ENCODE measurements around the gene TNRC6B. TPM values are rescaled to one million over a fixed set of nuclear protein-coding genes. Genes with fewer than 3 reads are reported as not detected.

TNRC6B gene
- total and polyA plus RNA-seq, 2 of the 13 experiments (the other 11 are each of a cell fraction or from before 2014, with no cell fraction given), result 8.9 to 13.2 TPM

DNA sequence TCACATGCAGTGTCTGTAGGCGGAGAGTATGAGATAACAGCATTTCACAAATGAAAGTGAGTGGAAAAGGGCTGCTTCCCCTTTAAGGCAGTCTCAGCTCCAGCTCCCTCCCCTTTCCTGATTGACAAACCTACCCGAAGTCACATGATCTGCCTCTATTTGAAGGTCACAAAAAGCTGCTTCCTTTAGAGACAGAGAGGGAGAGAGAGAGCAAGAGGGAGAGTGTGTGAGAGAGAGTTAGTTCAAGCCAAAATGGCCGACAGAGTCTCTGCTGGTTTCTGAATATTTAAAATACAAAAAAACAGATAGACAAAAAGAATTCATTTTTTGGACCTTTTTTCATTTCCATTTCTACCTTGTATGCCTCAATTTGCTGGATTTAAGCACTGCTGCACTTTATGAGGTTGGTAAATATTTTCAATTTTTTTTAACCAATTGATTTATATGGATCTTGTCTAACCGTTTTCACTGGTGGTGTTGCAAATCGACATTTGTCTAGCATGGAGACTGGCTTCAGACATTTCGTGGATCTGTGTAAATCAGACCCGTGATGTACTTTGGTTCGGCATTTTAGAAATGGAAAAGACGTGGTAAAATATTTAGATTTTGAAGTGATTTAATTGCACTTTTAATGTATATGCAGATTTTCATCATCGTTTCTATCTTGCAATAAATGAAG lies at the start of gene TNRC6B (continued):
- TF ChIP-seq, protein P1, sequence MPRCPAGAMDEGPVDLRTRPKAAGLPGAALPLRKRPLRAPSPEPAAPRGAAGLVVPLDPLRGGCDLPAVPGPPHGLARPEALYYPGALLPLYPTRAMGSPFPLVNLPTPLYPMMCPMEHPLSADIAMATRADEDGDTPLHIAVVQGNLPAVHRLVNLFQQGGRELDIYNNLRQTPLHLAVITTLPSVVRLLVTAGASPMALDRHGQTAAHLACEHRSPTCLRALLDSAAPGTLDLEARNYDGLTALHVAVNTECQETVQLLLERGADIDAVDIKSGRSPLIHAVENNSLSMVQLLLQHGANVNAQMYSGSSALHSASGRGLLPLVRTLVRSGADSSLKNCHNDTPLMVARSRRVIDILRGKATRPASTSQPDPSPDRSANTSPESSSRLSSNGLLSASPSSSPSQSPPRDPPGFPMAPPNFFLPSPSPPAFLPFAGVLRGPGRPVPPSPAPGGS (CRISPR knock-in tag; IDR thresholded peaks at IDR 0.05), result no peak
- TF ChIP-seq ZNF569 (CRISPR knock-in tag; IDR thresholded peaks at IDR 0.05; ENCODE audit: borderline replicate concordance) (no peak), SOX5 (CRISPR knock-in tag; IDR thresholded peaks at IDR 0.05; ENCODE audit: borderline replicate concordance) (peak; percentile 44; the same call in 1 of the 2 replicates), GATA4 (IDR thresholded peaks at IDR 0.05; ENCODE audit: borderline replicate concordance, low read depth) (peak; percentile 62; the same call in 1 of the 2 replicates), GFI1 (CRISPR knock-in tag; IDR thresholded peaks at IDR 0.05; ENCODE audit: borderline replicate concordance) (peak; percentile 41; the same call in 1 of the 2 replicates), SAFB2 (CRISPR knock-in tag; IDR thresholded peaks at IDR 0.05; ENCODE audit: borderline replicate concordance, low read depth) (no peak), ZNF790 (CRISPR knock-in tag; IDR thresholded peaks at IDR 0.05; ENCODE audit: borderline replicate concordance) (no peak), CHD2 (IDR thresholded peaks at IDR 0.05; ENCODE audit: low read depth, low read length) (no peak), PHF5A (CRISPR knock-in tag; IDR thresholded peaks at IDR 0.05; ENCODE audit: low read depth, unreplicated experiment) (no peak), AGO2 (optimal IDR thresholded peaks at IDR 0.05; ENCODE audit: low read depth, low read length) (no peak), ZC3H13 (CRISPR knock-in tag; IDR thresholded peaks at IDR 0.05) (no peak), JARID2 (CRISPR knock-in tag; IDR thresholded peaks at IDR 0.05; ENCODE audit: insufficient replicate concordance) (no peak), ZNF331 (CRISPR knock-in tag; IDR thresholded peaks at IDR 0.05) (peak; percentile 68; the same call in 1 of the 2 replicates), ZNF607 (CRISPR knock-in tag; IDR thresholded peaks at IDR 0.05; ENCODE audit: borderline replicate concordance) (no peak), PITX1 (CRISPR knock-in tag; IDR thresholded peaks at IDR 0.05) (no peak), TAF1 (CRISPR knock-in tag; IDR thresholded peaks at IDR 0.05) (peak; percentile 89), PPARG (CRISPR knock-in tag; conservative IDR thresholded peaks at IDR 0.05) (0 out of 2 replicates have a peak, but pooled peaks have one; percentile 40), BCL6 (CRISPR knock-in tag; IDR thresholded peaks at IDR 0.05) (peak; percentile 27; the same call in 1 of the 2 replicates), ZFP41 (CRISPR knock-in tag; IDR thresholded peaks at IDR 0.05; ENCODE audit: borderline replicate concordance) (no peak), ELF1 (CRISPR knock-in tag; IDR thresholded peaks at IDR 0.05) (peak; percentile 72), TEAD3 (CRISPR knock-in tag; optimal IDR thresholded peaks at IDR 0.05; ENCODE audit: borderline replicate concordance) (peak; percentile 9), ETV5 (CRISPR knock-in tag; IDR thresholded peaks at IDR 0.05; ENCODE audit: borderline replicate concordance) (peak; percentile 33; the same call in 1 of the 2 replicates), MED13 (CRISPR knock-in tag; IDR thresholded peaks at IDR 0.05) (no peak), ZKSCAN1 (IDR thresholded peaks at IDR 0.05; ENCODE audit: low read length) (no peak)
- TF ChIP-seq, protein P2, sequence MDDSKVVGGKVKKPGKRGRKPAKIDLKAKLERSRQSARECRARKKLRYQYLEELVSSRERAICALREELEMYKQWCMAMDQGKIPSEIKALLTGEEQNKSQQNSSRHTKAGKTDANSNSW (CRISPR knock-in tag; IDR thresholded peaks at IDR 0.05; ENCODE audit: borderline replicate concordance), result no peak
- TF ChIP-seq, protein P3, sequence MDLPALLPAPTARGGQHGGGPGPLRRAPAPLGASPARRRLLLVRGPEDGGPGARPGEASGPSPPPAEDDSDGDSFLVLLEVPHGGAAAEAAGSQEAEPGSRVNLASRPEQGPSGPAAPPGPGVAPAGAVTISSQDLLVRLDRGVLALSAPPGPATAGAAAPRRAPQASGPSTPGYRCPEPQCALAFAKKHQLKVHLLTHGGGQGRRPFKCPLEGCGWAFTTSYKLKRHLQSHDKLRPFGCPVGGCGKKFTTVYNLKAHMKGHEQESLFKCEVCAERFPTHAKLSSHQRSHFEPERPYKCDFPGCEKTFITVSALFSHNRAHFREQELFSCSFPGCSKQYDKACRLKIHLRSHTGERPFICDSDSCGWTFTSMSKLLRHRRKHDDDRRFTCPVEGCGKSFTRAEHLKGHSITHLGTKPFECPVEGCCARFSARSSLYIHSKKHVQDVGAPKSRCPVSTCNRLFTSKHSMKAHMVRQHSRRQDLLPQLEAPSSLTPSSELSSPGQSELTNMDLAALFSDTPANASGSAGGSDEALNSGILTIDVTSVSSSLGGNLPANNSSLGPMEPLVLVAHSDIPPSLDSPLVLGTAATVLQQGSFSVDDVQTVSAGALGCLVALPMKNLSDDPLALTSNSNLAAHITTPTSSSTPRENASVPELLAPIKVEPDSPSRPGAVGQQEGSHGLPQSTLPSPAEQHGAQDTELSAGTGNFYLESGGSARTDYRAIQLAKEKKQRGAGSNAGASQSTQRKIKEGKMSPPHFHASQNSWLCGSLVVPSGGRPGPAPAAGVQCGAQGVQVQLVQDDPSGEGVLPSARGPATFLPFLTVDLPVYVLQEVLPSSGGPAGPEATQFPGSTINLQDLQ (CRISPR knock-in tag; IDR thresholded peaks at IDR 0.05), result no peak
- TF ChIP-seq, protein P4, sequence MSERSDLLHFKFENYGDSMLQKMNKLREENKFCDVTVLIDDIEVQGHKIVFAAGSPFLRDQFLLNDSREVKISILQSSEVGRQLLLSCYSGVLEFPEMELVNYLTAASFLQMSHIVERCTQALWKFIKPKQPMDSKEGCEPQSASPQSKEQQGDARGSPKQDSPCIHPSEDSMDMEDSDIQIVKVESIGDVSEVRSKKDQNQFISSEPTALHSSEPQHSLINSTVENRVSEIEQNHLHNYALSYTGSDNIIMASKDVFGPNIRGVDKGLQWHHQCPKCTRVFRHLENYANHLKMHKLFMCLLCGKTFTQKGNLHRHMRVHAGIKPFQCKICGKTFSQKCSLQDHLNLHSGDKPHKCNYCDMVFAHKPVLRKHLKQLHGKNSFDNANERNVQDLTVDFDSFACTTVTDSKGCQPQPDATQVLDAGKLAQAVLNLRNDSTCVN (CRISPR knock-in tag; IDR thresholded peaks at IDR 0.05; ENCODE audit: borderline replicate concordance), result no peak
